Activated CD8-positive, alpha-beta T cell treated with anti-CD3 and anti-CD28 coated beads, Interleukin-2, amount 10 ng/mL, durations not matched to agents 7 days and 5 days (primary cell): ENCODE results near the gene MTHFR. TPM values are rescaled to one million over a fixed set of nuclear protein-coding genes. Genes with fewer than 3 reads are reported as not detected.

Experiments used
- ATAC-seq: fragments of 150-1000 bp; cut with Tn5 transposase; one replicate; pipeline ENCODE4 v1.10.0; 2021; ENCODE audit warnings: moderate library complexity
- CTCF ChIA-PET: fragments of 350-600 bp; sonication (Branson Sonifier 250); formaldehyde crosslinking; loops from one replicate; lab custom pipeline; 2021; ENCODE audit warnings: antibody characterized with exemption; lab: Charles Lee
- POLR2A ChIA-PET: fragments of 350-600 bp; sonication (Branson Sonifier 250); formaldehyde crosslinking; loops from one replicate; lab custom pipeline; 2021; ENCODE audit warnings: antibody characterized with exemption; lab: Charles Lee
- DNase-seq: peaks from one replicate; pipeline ENCODE4 v3.0.0-alpha.2; 2020
- H3K27ac Mint-ChIP-seq: one replicate; pipeline ENCODE4 v1.8.0; 2021; ENCODE audit warnings: mild to moderate bottlenecking, mixed read lengths
- H3K27me3 Mint-ChIP-seq: one replicate; pipeline ENCODE4 v1.8.0; 2021; ENCODE audit warnings: low read depth, mixed read lengths
- H3K36me3 Mint-ChIP-seq: one replicate; pipeline ENCODE4 v1.8.0; 2021; ENCODE audit warnings: low read depth, mixed read lengths
- H3K4me1 Mint-ChIP-seq: one replicate; pipeline ENCODE4 v1.8.0; 2021; ENCODE audit warnings: low read depth, mixed read lengths
- H3K4me3 Mint-ChIP-seq: one replicate; pipeline ENCODE4 v1.8.0; 2021; ENCODE audit warnings: mild to moderate bottlenecking, mixed read lengths
- H3K9me3 Mint-ChIP-seq: one replicate; pipeline ENCODE4 v1.8.0; 2022; ENCODE audit warnings: mixed read lengths; ENCODE audit not compliant: insufficient read depth
- total RNA-seq, 2 experiments: library from RNA; stranded (reverse); gene quantifications; one replicate each; pipeline ENCODE4 v1.2.3, GENCODE V29; 2021

MTHFR gene
- total RNA-seq, 2 experiments from 2014 or later, result 32.4 to 34.6 TPM

- no peaks in the 10 kb centered on the region for H3K4me1 Mint-ChIP-seq
- no peak overlapping the region for H3K4me3 Mint-ChIP-seq
- ATAC-seq, result no peak
- no peak overlapping the region for H3K27ac Mint-ChIP-seq
- no peaks in the 10 kb centered on the region for H3K9me3 Mint-ChIP-seq
- no peaks in the 10 kb centered on the region for H3K27me3 Mint-ChIP-seq
- DNase-seq, result no peak
- ChIA-PET CTCF (interaction anchor here (0.6 kb wide), 1 partner anchor 63 kb away, joined by 3 read pairs; no protein-coding TSS in a partner anchor), POLR2A (interaction anchor here (1.8 kb wide), 1 partner anchor 76 kb away, joined by 9 read pairs; no protein-coding TSS in a partner anchor)
- H3K36me3 Mint-ChIP-seq, result peaks cover 37% of the 10 kb centered on the region
Observed at GRCh38 chr1:11831945-11832725, 26.4 kb upstream of the MTHFR start.

DNA sequence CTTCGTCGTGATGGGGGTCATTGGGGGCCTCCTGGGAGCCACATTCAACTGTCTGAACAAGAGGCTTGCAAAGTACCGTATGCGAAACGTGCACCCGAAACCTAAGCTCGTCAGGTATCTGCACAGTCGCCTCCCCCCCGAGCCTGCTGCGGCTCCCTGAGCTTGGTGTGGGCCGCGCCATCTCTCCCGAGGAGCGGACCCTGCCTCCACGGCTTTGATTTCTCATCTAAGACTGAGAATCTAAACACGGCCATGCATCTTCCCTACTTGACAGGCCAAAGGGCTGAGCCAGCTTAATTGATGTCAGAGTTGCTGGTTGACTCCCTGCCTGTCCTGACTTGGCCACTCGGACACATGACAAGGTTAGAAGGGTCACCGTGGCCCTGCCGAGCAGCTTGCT is 22.7 kb upstream of the MTHFR start:
- CTCF ChIA-PET, result no interaction called here
- POLR2A ChIA-PET, result interaction anchor here (3.2 kb wide), 1 partner anchor 80 kb away, joined by 17 read pairs; no protein-coding TSS in a partner anchor
- Mint-ChIP-seq H3K9me3 (no peaks in the 10 kb centered on the region), H3K27me3 (no peaks in the 10 kb centered on the region), H3K36me3 (peaks cover 26% of the 10 kb centered on the region), H3K4me3 (no peak overlapping the region), H3K27ac (no peak overlapping the region), H3K4me1 (no peaks in the 10 kb centered on the region)
- DNase-seq, result no peak
- no peak for ATAC-seq

DNA sequence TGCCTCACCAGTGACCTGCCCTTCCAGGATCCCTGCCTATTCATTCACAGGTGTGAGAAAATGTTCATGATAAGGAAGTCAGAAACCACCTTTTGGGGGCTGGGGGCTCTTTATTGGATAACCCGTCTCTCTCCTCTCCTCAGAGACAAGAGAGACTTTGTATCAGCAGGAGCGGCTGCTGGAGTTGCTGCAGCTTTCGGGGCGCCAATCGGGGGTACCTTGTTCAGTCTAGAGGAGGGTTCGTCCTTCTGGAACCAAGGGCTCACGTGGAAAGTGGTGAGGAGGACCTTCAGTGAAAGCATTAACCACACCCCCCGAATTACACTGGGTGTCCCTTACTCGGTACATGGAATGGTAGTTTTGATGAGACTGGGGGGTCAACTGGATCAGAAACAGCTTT is 21.2 kb upstream of the MTHFR start:
- CTCF ChIA-PET, result no interaction called here
- no peaks in the 10 kb centered on the region for H3K9me3 Mint-ChIP-seq
- DNase-seq (no peak), ATAC-seq (no peak)
- H3K36me3 Mint-ChIP-seq, result peaks cover 22% of the 10 kb centered on the region
- H3K4me3 Mint-ChIP-seq, result no peak overlapping the region
- no peaks in the 10 kb centered on the region for H3K4me1 Mint-ChIP-seq
- POLR2A ChIA-PET, result interaction anchor here (3.2 kb wide), 1 partner anchor 81 kb away, joined by 17 read pairs; no protein-coding TSS in a partner anchor
- no peak overlapping the region for H3K27ac Mint-ChIP-seq
- H3K27me3 Mint-ChIP-seq, result no peaks in the 10 kb centered on the region

DNA sequence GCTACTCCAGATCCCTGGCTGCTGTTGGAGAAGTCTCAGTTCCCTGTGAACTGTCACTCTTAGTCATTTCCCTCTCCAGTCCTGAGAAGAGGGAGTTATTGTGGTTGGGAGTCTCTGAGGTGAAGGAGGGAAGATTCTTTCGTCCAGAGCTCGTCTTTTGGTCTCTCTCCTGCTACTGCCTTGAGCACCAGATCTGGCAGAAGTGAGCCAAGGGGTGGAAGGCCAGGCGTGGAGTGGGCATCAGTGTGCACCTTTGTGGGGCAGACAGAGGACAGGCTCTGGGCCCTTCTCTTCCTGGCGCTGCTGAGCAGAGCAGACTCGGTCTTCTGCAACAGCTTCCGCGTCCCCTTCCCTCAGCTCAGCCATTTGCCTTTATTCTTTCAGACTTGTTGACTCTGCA is 19.4 kb upstream of the MTHFR start:
- Mint-ChIP-seq H3K4me1 (no peaks in the 10 kb centered on the region), H3K9me3 (no peaks in the 10 kb centered on the region), H3K27me3 (no peaks in the 10 kb centered on the region), H3K27ac (no peak overlapping the region), H3K4me3 (no peak overlapping the region), H3K36me3 (peaks cover 22% of the 10 kb centered on the region)
- ChIA-PET POLR2A (interaction anchor here (0.6 to 2.9 kb wide), 2 partner anchors 83 to 211 kb away, joined by 3 to 19 read pairs; no protein-coding TSS in a partner anchor), CTCF (interaction anchor here (1.0 kb wide), 1 partner anchor 83 kb away, joined by 4 read pairs; no protein-coding TSS in a partner anchor)
- DNase-seq, result no peak
- no peak for ATAC-seq

GRCh38 chr1:11823366-11824137 is 17.8 kb upstream of the MTHFR start:
- Mint-ChIP-seq H3K27me3 (no peaks in the 10 kb centered on the region), H3K4me1 (no peaks in the 10 kb centered on the region), H3K36me3 (peaks cover 18% of the 10 kb centered on the region), H3K4me3 (no peak overlapping the region), H3K27ac (no peak overlapping the region), H3K9me3 (no peaks in the 10 kb centered on the region)
- no peak for ATAC-seq
- CTCF ChIA-PET, result interaction anchor here (1.0 kb wide), 1 partner anchor 15 kb away, joined by 4 read pairs; no protein-coding TSS in a partner anchor
- DNase-seq, result no peak
- POLR2A ChIA-PET, result interaction anchor here (1.4 to 2.9 kb wide), 2 partner anchors 85 to 104 kb away, joined by 3 to 19 read pairs; no protein-coding TSS in a partner anchor

DNA sequence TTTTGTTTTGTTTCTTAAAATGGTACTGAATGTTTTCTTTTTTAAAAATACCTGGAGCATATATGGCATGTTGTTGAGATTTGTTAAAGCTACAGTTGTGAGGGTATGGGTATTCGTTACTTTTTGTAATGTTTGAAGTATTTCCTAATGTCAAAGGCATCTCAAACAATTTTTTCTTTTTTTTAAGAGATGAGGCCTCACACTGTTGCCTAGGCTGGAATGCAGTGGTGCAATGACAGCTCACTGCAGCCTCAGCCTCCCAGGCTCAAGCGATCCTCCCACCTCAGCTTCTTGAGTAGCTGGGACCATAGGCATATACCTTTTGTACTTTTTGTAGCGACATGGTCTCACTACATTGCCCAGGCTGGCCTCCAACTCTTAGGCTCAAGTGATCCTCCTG is 16.3 kb upstream of the MTHFR start:
- Mint-ChIP-seq H3K27ac (no peak overlapping the region), H3K9me3 (no peaks in the 10 kb centered on the region), H3K4me1 (no peaks in the 10 kb centered on the region), H3K4me3 (no peak overlapping the region), H3K27me3 (no peaks in the 10 kb centered on the region), H3K36me3 (peaks cover 18% of the 10 kb centered on the region)
- ChIA-PET POLR2A (interaction anchor here (1.0 kb wide), 1 partner anchor 86 kb away, joined by 3 read pairs; no protein-coding TSS in a partner anchor), CTCF (interaction anchor here (0.9 kb wide), 1 partner anchor 172 kb away, joined by 3 read pairs; no protein-coding TSS in a partner anchor)
- no peak for DNase-seq
- no peak for ATAC-seq

- H3K4me1 Mint-ChIP-seq, result no peaks in the 10 kb centered on the region
- peaks cover 28% of the 10 kb centered on the region for H3K36me3 Mint-ChIP-seq
- no peak overlapping the region for H3K4me3 Mint-ChIP-seq
- H3K27me3 Mint-ChIP-seq, result no peaks in the 10 kb centered on the region
- ChIA-PET POLR2A (interaction anchor here (1.9 kb wide), 1 partner anchor 91 kb away, joined by 6 read pairs; no protein-coding TSS in a partner anchor), CTCF (no interaction called here)
- ATAC-seq, result no peak
- no peak overlapping the region for H3K27ac Mint-ChIP-seq
- DNase-seq, result no peak
- no peaks in the 10 kb centered on the region for H3K9me3 Mint-ChIP-seq
Observed at GRCh38 chr1:11817192-11817591, 11.4 kb upstream of the MTHFR start.

DNA sequence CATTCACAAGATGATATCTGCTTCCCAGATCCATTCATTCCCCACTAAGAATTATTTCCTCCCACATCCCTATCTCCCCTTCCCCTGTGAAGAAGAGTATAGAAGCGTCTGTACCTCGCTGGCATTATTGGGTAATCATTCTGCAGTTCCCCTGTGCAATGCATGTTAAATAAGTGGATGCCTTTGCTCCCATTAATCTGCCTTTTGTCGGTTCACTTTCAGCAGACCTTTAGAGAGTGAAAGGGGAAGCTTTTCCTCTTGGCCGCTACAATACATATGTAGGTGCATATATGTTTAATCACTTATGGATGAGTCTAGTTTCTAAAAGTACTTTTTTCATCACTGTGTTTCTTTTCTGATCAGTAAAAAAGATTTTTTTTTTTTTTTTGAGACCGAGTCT is 7.3 kb upstream of the MTHFR start:
- Mint-ChIP-seq H3K4me1 (peaks cover 12% of the 10 kb centered on the region), H3K27me3 (no peaks in the 10 kb centered on the region), H3K9me3 (no peaks in the 10 kb centered on the region), H3K36me3 (peaks cover 40% of the 10 kb centered on the region), H3K4me3 (no peak overlapping the region), H3K27ac (no peak overlapping the region)
- DNase-seq (no peak), ATAC-seq (no peak)
- ChIA-PET POLR2A (interaction anchor here (1.4 kb wide), 1 partner anchor 95 kb away, joined by 5 read pairs; no protein-coding TSS in a partner anchor), CTCF (no interaction called here)

GRCh38 chr1:11807133-11807532 is 1.4 kb upstream of the MTHFR start:
- Mint-ChIP-seq H3K27ac (peak overlapping the region; percentile 95), H3K9me3 (no peaks in the 10 kb centered on the region), H3K36me3 (peaks cover 34% of the 10 kb centered on the region), H3K4me1 (peaks cover 60% of the 10 kb centered on the region), H3K4me3 (peak overlapping the region; percentile 97), H3K27me3 (no peaks in the 10 kb centered on the region)
- ATAC-seq (no peak), DNase-seq (no peak)
- ChIA-PET POLR2A (interaction anchor here (0.7 to 4.4 kb wide), 3 partner anchors 102 to 473 kb away, joined by 3 to 91 read pairs (median 4); partner anchors contain the start of gene FBXO6), CTCF (interaction anchor here (1.0 to 2.1 kb wide), 6 partner anchors 31 to 173 kb away, joined by 3 to 7 read pairs (median 6); partner anchors contain the start of genes FBXO6 and MFN2)

GRCh38 chr1:11806307-11806936 is 658 bp upstream of the MTHFR start:
- DNase-seq, result no peak
- peaks cover 64% of the 10 kb centered on the region for H3K4me1 Mint-ChIP-seq
- H3K27me3 Mint-ChIP-seq, result no peaks in the 10 kb centered on the region
- peaks cover 32% of the 10 kb centered on the region for H3K36me3 Mint-ChIP-seq
- ChIA-PET POLR2A (interaction anchor here (0.7 to 4.4 kb wide), 4 partner anchors 102 to 472 kb away, joined by 3 to 91 read pairs (median 4); partner anchors contain the start of gene FBXO6), CTCF (interaction anchor here (1.0 to 2.1 kb wide), 6 partner anchors 32 to 174 kb away, joined by 3 to 7 read pairs (median 6); partner anchors contain the start of genes FBXO6 and MFN2)
- ATAC-seq, result peak; percentile 59
- H3K27ac Mint-ChIP-seq, result peak overlapping the region; percentile 95
- peak overlapping the region; percentile 97 for H3K4me3 Mint-ChIP-seq
- H3K9me3 Mint-ChIP-seq, result no peaks in the 10 kb centered on the region
